Right lung (tissue), 5 donors: ENCODE measurements around the gene AKR1B15. TPM values are rescaled to one million over a fixed set of nuclear protein-coding genes. Genes with fewer than 3 reads are reported as not detected.
"Not testable (repeated sequence)": the region's sequence is repeated elsewhere in the genome, so short reads cannot be mapped to it uniquely, and the experiment has no call there.

Source experiments
- DNase-seq, 2 donors: peaks; one replicate each; pipeline ENCODE4 v3.0.0-alpha.2; 2013
- polyA plus RNA-seq, 5 donors: library from polyadenylated mRNA; unstranded; fragments of 120-200 nt; gene quantifications; one replicate each; pipeline versions ENCODE4 v1.2.1 to v1.2.3, GENCODE V29; 2013; ENCODE audit warnings: inconsistent platforms in 1 of 5, low replicate concordance in 1 of 5; ENCODE audit not compliant: insufficient read length in 5 of 5, insufficient read depth in 1 of 5

The AKR1B15 gene
- polyA plus RNA-seq, 5 donors, result 0.07 to 0.27 (median 0.16) TPM; not detected in 1

DNA sequence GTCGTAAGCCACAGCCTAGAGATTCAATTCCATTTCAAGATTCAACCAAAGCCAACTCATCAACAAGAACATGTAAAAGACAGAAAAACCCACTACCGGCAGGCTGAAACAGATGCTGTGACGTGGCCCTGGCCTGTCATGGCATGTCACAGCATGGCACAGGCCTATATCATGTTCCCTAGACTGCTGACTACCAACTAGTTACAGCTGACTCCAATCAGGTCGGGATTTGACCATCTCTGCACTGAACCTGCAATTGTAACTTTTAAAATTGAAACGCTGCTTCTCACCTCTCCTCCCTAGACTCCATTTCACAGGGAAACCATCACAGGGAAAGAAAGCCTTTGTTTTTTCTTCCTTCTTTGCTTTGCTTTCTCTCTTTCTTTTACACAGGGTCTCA lies 12.7 kb downstream of the AKR1B15 start:
- not testable (repeated sequence) for DNase-seq

GRCh38 chr7:134562136-134562535 lies 13.2 kb downstream of the AKR1B15 start:
- no peak for DNase-seq

GRCh38 chr7:134563398-134563749 lies 14.5 kb downstream of the AKR1B15 start:
- DNase-seq, result not testable (repeated sequence)

DNA sequence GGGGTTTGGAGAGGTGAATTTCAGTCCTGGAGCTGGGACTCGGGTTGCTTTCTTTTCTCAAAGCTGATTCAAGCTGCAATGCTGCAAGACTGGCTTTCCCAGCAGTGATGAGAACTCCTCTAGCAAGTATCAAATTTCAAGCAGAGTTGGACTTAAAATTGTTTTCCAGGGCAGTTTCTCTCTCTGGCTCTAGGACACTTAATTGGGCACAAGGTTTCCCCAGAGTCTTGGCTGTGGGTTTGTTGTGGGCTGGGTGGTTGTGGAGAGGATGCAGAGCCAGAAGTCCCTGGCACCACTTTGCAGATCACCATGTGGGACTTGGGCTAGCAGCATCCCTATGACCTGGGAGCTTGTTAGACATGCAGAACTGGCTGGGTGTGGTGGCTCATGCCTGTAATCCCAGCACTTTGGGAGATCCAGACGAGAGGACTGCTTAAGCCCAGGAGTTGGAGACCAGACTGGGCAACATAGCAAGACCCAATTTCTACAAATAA lies 16.8 kb downstream of the AKR1B15 start:
- peak; percentile 31 to 45 for DNase-seq

GRCh38 chr7:134567368-134567767 lies 18.5 kb downstream of the AKR1B15 start:
- DNase-seq, result no peak

- DNase-seq, result not testable (repeated sequence)
Observed at GRCh38 chr7:134569962-134570361, 21.1 kb downstream of the AKR1B15 start.

DNA sequence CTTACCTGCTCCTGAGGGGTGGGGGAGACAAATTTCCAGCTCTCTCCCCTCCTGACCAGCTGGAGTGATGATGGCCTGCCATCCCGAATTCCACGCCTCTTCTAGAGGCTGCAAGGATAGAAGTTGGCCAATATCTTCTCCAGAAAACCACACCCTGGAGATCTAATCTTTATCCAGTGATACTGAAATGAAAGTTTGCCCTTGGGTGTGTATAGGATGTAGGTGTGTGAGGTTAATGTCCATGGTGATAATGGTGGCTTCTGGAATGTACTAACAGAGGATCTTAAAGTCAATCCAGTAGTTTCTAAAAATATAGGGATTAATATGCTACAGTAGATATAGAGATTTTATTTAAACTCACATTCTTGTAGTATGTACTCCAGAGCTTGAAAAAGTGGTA lies 22.2 kb downstream of the AKR1B15 start:
- no peak for DNase-seq

DNA sequence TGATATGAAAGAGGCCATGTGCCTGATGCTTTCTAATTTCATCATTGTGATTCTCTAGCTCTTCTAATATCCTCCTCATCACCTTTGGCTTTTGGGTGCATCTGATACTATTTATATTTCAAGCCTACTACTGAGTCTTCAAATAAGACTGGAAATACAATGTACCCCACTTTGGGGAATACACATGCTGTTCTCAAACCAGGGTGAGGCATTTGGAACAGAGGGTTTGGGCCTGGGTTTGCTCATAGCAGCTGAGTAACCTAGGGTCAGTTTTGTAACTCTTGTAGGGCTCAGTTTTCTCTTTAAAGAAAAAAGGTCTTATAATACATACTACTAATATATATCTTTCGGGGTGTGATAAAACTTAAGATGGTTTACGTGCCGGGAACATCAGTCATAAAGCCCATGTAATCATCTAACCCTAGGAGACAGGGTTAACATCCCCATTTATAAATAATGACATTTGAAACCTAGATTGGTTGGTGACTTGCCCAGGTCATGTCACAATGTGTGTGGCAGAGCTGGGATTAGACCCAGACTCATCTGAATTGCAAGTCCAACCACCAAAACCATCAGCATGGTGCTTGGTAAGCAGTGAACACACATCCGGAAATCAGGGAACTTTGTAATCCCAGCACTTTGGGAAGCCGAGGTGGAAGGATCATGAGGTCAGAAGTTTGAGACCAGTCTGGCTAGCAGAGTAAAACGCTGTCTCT lies 23.0 kb downstream of the AKR1B15 start:
- no peak for DNase-seq

DNA sequence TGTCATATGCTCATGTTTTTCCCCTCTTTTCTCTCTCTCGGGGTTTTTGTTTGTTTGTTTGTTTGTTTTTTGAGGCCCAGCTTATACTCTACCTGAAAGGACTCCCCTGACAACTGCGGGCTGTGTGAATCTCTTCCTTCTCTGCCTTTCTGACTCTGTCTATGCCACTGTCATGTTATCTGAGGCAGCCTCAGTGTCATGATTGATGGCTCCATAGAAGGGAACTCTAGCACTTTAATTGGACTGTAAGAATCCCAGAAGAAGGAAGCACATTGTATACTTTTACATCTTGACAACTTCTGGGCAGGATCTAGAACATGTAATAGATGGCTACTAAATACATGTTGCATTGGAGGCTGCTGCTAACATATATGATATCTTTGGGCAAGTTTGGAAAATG lies 25.4 kb downstream of the AKR1B15 start:
- no peak for DNase-seq

- DNase-seq, result no peak
Observed at GRCh38 chr7:134584290-134584689, 35.4 kb downstream of the AKR1B15 start.

DNA sequence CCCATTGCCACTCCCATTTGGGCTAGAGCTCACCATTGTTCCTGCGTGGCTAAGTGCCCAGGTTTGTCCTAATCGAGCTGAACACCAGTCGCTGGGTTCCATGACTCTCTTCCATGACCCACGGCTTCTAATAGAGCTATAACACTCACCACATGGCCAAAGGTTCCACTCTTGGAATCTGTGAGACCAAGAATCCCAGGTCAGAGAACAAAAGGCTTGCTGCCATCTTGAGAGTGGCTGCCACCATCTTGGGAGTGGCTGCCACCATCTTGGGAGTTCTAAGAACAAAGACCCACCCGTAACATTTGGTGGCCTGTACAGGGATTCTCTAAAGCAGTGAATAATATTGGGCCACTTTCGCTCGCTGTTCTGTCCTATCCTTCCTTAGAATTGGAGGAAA lies 37.0 kb downstream of the AKR1B15 start:
- DNase-seq, result no peak

DNA sequence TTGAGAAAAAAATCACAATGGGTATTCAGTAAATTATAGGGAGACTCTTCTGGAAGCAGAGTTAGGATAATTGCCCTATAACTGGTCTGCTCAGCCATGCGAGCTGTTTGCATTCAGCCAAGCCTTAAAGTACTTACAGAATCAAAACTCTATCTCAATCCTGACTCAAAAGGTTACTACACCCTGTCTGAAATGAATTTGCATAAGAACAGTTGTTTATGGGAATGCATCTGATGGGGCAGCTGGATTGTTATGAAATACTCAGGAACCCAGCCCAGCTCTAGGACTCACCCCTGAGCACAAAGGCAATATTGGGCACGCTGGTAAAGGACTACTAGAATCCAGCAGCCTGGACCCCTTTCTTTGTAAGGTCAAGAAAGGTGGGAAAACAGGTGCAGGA lies 38.8 kb downstream of the AKR1B15 start:
- no peak for DNase-seq

- DNase-seq, result no peak
Observed at GRCh38 chr7:134589491-134589941, 40.6 kb downstream of the AKR1B15 start.

DNA sequence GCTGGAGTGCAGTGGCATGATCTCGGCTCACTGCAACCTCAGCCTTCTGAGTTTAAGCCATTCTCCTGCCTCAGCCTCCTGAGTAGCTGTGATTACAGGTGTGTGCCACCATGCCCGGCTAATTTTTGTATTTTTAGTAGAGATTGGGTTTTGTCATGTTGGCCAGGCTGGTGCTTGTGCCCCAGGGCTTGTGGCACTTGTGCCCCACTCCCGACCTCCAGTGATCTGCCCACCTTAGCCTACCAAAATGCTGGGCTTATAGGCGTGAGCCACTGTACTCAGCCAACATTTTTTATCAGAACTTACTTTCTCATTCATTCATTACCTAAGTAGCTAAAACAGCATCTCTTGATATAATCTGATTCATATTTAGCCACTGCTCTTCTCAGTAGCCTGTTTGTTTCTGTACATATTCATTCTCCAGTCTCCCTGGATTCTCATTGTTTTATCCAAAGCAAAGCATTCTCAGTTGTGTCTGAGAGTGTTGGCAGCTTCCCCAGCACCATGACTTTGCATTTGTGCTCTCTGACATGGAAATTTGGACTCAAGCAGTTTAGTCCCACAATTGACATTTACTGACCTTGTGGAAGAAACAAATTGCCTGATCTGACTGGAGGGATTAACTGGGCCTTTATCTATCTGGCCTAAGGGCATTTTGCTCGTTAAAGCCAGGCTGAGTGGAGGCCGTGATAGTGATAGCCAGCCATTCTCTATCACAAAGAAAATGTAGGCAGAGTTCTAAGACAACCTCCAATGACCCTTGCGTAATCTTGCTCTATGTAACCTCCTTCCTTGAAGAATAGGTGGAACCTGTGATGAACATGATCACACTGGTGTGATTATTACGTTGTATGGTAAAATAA lies 44.9 kb downstream of the AKR1B15 start:
- DNase-seq, result peak in 1 of 2 donors; percentile 11

- no peak for DNase-seq
Observed at GRCh38 chr7:134594877-134595276, 46.0 kb downstream of the AKR1B15 start.

GRCh38 chr7:134599371-134599770 lies 50.5 kb downstream of the AKR1B15 start:
- no peak for DNase-seq

GRCh38 chr7:134601459-134601858 lies 52.5 kb downstream of the AKR1B15 start:
- no peak for DNase-seq

- DNase-seq, result peak; percentile 15 to 23
Observed at GRCh38 chr7:134602881-134603451, 54.1 kb downstream of the AKR1B15 start.

DNA sequence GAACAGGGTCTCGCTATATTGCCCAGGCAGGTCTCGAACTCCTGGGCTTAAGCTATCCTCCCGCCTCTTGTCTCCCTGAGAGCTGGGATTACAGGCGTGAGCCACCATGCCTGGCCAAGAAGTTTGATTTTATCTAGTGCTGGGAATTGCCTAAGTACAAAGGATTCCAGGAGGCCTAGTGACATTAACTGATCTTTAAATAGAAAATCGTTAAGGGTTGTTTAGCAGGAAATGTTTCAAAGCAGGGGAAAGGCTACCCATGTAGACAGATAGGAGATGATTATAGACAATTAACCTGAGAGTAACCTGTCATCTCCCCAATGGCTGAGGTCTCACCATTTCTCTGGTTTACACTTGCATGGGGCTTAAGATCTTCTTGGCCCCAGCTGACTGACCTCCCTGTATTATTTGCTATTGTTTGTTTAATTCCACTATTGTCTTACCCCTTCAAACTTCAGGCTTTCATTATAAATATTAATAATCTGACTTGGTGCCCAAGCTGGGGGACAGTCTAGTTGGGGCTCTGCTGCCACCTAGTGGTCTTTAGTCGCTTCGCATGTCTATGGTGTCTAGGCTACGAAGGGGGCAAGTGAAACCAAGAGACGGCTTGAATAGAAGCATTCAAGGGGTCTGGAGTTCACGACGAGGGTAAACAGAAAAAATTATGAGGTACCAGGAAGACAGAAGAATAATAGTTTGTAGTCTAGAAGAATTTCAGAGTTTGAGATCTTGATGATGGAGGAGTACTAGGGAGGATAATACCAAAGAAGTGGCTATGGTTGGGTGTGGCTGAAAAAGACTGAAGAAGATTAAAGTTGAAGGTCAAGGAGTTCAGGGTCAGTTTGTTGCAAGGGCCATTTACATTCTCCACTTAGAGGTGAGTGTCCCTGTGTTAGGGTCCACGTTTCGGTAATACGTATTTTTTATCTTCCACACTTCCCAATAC lies 57.3 kb downstream of the AKR1B15 start:
- DNase-seq, result peak; percentile 26 to 62

GRCh38 chr7:134611611-134612151 lies 62.8 kb downstream of the AKR1B15 start:
- DNase-seq, result no peak

DNA sequence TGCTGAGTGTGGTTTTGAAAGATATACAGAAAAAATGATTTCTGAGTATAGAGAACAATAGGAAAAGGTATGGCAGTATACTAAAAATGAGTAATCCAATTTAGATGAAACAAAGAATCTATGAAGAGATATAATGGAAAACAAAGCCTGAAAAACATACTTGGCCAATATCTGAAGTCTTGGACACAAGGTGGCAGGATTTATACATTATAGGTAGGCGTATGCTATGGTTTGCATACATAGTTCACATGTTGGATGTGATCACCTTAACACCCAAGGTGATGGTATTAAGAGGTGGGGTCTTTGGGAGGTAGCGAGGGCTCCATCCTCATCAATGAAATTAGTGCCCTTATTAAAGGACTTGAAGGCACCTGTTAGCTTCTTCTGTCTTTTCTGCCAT lies 63.3 kb downstream of the AKR1B15 start:
- DNase-seq, result no peak
